HG03095 (cell line): Measurements from ENCODE around the gene GBE1.

Source experiments
- ATAC-seq: cut with Tn5 transposase; IDR thresholded peaks from one replicate; pipeline ENCODE4 v1.9.1; 2021; ENCODE audit warnings: moderate library complexity; ENCODE audit not compliant: unreplicated experiment

Gene GBE1

DNA sequence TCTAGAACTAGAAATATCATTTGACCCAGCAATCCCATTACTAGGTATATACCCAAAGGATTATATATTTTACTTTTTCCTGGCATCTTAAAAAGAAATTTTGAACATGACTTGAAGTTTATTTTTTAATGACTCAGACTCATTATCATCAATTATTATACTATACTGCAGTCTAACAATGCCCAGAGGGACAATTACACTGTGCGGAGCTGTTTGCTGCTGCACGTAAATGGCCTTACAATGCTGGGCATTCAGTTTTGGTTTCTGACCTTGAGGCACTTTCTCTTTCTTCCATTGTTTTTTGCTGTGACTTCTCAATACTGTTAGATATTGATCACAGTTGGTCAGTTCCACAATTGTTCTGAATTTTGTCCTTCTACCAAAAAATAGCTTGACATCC, 128.8 kb downstream of the GBE1 start:
- ATAC-seq: no peak

DNA sequence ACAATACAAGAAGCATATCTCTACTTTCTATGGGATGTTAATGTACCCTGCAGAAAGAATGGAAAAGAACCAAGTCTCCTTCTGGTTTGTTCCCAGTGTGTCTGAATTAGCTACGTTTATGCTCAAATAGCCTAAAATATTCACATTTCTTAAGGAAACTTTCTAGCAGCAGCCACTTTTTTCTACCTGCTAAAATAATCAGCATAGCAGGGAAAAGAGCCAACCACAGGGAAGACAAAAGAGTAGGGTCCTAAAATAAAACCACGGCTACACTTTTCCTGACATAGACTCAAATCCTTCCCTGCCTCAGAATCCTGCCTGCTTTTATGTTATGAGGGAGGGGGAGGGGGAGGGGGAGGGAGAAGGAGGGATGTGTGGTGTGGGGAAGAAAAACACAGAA, 136.7 kb downstream of the GBE1 start:
- ATAC-seq: no peak

DNA sequence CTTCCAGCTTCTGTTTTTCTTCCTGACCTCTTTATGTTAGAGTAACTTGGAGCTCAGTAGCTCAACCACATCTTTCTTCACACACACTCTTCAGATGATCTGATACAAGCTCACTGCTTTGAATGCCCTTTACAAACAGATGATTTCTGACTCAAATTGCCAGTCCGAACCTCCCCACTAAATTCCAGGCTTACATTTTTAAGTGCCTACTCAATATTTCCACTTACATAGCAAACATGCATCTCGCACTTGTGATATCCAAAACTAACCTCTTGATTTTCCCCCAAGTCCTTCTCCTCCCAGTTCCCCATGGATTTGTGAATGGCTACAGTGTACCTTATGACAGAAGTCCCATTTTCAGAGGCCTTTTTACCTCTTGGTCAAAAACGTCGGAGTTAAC, 139.1 kb downstream of the GBE1 start:
- no peak for ATAC-seq

DNA sequence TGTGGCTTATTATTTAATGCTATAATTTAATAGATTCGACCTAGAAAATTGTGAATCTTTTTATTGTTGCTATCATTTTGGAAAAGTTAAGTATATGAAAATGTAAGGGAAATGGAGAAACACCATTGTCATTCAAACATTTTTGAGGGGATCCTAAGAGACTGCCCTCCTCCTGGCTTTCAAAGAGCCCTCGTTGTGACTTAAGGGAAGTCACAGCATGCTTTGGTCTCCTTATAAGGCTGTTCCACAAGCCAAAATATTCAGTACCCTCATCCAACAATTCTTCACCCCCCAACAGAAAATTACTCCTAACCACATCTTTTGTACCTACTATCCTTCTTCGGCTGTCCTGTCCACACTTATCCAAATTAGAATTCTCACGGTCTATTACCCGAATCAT, 140.2 kb downstream of the GBE1 start:
- no peak for ATAC-seq

DNA sequence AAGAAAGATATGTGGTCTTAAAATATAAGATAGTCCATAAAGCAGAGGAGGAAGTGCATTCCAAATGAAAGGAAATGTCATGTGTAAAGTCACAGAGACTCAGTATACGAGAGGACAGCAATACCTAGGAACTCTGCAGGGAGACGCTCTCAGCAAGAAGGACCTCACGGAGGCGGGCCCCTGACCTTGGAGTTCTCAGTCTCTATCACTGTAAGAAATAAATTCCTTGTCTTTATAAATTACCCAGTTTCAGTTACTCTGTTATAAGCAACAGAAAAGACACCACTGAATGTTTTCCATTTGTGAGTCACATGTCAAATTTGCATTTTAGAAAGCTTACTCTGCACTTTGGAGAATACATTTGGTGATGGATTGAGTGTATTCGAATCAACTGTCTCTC, 140.6 kb downstream of the GBE1 start:
- ATAC-seq: no peak

DNA sequence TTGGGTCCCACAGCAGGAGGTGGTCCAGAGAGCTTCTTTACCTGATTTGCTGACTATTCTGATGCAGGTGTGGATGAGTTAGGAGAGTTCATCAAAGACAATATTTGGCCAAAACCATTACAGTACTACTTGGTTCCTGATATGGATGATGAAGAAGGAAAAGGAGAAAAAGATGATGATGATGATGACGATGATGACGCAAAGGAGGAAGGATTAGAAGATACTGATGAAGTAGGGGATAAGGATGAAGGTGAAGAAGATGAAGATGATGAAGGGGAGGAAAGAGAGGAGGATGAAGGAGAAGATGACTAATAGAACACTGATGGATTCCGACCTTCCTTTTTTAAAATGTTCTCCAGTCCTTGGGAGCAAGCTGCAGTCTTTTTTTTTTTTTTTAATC, 148.7 kb downstream of the GBE1 start:
- no peak for ATAC-seq

DNA sequence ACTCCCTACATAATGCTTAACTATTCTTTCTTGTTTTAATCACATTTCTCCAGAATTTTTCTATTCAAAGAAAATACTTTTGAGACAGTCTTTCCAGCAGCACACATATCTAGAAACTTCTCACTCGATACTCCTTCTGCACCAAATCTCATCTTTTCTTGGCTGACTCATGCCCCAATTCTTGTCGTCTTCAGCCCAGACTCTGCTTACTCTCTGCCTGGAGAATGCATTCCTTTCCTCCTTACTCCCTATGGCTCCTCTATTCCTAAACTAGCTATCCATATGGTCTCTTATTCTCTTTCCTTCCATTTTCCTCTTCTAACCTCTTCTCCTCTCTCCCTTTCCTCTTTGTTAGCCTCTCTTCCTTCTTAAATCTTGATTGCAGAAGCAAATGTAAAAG, 158.7 kb downstream of the GBE1 start:
- no peak for ATAC-seq

DNA sequence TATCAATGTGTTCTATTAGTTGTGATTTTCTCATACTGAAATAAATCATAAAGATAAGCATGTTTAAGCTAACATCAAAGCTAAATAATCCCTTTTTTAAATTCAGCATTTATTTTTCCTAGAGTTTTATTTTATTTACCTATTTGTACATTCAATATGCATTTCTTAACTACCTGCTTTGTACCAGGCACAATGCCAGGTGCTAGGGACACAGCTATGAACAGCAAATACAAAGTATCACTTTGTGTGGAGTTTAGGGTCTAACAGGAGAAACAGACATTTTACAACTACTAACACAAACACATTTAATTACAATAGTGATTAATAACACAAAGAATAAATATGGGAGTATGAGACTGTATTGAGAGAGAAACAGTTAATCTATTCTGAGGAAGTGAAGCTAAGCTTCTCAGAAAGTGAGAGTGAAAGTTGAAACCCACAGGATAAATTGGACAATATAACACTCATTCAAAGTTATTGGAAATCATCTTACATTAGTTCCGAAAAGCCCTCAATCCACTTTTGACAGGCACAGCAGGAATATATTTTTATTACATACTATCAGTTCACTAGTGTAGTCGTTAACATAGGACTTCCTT, 159.6 kb downstream of the GBE1 start:
- no peak for ATAC-seq

DNA sequence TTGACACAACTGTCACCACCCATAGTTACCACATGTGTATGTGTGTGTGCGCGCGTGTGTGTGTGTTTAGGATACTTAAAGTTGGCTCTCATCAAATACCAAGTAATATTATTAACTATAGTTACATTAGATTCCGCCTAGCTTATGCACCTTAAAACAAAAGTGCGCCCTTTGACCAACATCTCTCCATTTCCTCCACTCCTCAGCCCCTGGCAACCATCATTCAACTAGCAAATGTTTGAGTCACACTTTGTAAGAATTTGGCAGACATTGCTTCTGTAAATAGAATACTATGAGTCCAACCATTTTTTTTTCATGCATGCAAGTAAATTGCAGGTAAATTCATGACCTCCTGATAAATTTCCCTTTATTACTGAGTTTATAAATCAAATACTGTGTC, 169.3 kb downstream of the GBE1 start:
- ATAC-seq: no peak

DNA sequence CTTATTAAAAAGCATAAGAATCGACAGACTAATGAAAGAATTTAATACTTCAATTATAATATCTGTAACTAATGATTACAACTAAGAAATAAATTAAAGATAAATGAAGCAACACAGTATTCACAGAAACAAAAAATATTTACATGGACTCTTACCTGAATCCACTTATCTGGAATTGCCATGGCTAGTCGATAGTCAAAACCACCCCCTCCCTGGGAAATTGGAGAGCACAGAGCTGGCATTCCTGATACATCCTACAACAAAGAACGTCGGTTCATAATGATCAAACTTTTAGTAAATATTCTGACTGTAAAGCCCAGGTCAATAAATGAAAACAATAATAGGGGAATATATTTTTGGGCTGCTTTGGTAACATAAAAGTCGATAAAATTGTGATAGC, 175.5 kb downstream of the GBE1 start:
- ATAC-seq: no peak

DNA sequence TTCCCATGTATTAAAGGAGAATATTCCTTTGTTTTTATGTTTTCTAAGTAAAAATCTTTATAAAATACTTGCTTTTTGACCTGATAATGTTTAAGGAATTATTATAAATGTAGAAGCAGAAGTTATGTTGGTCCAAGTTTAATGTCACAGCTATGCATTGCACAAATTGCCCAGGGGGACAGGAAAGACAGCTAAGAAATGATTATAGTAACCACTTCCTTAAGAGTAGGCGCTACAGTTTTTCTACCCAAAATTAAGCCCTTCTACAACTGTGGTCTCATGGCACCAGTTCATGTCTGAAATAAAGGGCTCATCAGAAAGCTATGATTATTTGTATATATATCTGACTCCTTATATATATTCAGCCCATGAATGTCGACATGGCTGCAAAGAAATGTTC, 176.4 kb downstream of the GBE1 start:
- no peak for ATAC-seq

DNA sequence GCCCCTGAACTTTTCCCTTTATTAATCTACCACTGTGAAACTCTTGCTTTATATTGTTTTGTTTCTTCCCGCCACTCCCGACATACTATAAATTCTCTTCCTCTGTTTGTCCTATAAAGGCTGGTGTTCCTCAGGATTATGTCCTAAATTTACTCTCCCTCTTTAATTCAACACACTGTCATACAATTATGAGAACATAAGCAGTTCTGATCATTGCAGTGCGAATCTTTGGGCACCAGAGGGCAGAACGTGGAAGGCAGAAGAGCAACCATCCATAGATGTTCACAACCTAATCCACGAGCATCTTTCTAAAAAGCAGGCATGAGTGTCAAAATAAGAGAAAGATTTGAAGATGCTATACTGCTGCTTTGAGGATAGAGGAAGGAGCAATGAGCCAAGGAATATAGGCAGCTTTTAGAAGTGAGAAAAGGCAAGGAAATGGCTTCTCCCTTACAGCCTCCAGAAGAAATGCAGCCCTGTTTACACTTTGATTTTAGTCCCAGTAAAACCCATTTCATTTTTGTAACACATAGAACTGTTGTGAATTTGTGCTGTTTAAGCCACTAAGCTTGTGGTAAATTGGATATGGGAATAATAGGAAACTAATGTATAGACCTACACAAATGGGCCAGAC, 179.4 kb downstream of the GBE1 start:
- ATAC-seq: no peak

DNA sequence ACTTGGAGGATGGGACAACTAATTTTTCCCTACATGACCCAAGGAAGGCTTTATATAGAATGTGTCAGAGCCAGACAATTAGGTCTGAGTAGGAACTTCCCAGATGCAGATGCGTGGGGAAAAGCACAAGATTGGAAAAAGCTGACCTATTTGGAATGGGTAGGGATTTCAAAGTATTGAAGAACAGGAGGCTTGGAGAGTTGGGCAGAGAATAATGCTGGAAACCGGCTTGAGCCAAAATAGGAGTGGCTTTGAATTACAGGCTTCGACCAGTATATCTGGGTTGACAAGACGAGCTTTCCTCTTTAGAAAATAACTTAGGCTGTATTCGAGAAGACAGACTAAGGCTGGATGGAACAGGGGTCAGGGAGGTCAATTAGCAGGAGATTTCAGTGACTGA, 181.1 kb downstream of the GBE1 start:
- ATAC-seq: no peak

DNA sequence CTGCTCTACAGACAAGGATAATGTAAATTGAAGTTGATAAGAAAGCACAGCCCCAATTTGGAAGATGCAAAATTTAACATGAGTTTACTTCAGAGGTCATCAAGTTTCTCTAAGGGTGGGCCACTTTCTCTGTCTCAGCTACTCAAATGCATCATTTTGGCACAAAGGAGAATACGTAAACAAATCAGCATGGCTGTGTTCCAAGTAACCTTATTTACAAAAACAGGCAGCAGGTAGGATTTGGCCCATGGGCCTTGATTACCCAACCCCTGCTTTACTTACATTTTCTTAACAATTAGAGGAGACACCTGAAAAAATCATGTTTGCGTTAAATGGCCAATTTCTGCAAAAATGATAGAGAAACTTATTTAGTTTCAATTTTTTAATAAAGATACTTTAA, 181.7 kb downstream of the GBE1 start:
- ATAC-seq: no peak

DNA sequence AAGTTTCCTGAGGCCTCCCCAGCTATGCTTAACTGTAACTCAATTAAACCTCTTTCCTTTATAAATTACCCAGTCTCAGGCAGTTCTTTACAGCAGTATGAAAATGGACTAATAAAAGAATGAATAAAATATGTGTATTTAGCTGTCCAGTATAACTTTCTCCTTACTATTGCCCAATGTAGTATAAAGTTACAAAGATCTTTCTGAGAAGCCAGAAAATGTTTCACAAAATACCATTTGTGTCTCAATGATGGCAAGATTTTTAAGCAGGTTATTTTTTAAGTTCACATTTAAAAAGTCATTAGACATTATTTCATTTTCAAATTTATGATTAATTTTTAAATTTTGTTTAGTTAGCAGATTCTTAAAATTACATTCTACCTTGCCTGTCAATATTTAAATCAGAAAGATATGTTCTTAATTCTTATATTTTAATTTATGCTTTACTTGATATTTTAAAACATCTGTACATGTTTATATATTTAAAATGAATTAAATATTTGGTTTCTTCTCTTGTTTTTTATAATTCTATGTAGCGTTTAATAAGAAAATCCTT, 189.2 kb downstream of the GBE1 start:
- ATAC-seq: no peak

DNA sequence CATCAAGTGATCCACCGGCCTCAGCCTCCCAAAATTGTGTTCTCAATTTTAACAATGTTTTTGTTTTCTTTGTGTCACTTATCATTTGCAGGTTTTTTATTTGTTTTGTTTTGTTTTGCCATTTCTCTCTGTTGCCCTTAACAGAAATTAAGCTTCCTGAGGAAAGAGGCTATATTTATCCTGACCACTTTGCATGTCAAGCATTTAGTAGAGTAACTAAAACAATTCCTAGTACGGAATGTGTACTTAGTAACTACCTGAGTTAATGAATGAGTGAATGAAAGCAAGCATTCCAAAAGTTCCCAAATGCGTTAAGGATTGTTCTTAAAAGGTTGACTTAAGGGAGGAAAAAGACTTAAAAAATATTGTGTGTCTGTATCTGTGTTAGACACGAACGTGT, 193.1 kb downstream of the GBE1 start:
- no peak for ATAC-seq

DNA sequence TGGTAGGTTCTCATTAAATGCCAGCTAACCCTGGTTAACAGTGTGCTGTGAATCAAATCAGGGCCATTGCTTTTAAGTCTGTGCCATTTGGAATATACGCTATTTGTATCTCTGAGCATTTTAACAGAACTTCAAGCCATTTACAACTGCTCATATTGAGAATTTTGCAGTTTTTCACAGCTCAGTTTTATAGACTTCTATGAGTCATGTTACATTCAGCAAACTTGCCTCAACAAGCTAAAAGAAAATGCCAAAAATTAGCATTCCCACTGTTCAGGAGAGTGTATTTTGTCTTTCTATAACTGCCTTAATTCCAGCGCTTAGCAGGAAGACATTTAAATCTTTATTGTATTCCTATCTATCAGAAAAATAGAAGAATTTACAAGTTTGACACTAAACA, 196.4 kb downstream of the GBE1 start:
- no peak for ATAC-seq

DNA sequence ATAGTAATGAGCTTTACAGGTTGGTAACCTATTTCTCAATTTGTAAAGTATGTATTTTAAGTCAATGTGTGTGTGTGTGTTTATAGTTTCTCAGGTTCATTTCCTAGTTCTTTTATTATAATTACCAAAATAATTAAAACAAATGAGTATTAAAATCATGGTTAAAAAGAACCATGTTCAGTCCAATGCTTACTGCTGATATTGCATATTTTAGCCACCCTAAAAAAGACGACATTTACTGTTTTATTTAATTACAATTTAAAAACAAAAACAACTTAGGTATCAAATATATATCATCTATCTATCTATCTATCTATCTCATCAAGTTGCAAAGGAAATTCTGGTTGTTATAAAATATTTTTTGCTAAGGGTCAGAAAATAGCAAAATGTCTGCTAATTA, 203.3 kb downstream of the GBE1 start:
- ATAC-seq: no peak

DNA sequence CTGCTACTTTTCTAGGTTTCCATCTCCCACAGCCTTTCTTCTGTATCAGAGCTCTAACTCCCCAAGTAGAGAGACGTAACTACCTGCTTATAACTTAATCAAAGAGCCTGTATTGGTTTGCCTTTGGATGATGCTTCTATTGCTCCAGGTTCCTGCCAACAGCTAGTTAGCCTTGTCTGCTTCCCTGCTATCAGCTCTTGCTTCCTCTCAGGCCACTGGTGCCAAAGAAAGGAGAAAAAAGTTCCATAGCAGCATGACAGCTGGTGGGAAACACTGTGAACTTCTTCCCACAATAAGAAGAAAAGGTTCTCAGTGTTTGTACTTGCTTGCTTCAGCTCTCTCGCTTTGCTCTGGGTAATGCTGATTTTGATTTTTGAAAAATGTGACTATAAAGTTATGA, 206.6 kb downstream of the GBE1 start:
- no peak for ATAC-seq

DNA sequence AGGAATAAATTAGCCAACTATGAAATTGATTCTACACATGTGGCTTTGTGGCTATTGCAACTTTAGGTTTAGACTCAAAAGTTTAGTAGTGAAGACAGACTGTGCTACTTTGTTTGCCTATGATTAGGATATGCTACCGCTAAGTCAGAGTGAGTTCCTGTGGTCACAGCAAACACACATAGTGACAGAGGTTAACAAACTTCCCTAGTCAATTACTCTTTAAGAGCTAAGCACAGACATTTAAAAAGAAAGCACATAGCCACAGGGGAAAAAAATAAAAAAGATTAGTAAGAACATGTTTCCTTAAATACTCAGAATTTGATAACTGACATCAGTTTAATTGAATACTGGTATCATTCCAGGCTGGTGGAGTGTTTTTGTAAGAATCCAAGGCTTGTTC, 207.1 kb downstream of the GBE1 start:
- ATAC-seq: peak; percentile 63

DNA sequence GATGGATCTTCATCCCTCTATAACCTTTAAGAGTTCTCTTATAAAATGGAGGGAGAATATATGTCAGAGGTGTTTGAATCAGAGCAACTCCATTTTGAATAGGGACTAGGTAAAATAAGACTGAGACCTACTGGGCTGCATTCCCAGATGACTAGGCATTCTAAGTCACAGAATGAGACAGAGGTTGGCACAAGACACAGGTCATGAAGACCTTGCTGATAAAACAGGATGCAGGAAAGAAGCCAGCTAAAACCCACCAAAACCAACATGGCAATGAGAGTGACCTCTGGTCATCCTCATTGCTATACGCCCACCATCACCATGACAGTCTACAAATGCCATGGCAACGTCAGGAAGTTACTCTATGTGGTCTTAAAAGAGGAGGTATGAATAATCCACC, 211.0 kb downstream of the GBE1 start:
- ATAC-seq: no peak

DNA sequence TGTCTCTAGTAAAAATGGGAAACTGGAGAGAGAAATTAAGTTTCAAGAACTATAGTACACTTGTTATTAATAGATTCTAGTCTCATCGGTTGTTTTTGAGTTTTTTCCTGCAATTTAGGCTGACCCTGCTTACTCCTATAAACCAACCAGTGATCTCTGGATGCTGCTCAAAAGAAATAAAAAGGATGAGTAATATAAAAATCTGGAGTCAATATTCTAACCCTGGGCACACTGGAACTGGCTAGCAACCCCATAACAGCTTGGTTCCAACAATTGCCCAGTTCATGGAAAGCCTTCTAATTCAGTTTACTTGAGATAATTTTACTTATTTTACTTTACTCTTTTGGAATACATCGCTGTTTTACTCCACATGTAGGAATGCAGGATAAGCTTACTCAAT, 211.6 kb downstream of the GBE1 start:
- ATAC-seq: no peak

DNA sequence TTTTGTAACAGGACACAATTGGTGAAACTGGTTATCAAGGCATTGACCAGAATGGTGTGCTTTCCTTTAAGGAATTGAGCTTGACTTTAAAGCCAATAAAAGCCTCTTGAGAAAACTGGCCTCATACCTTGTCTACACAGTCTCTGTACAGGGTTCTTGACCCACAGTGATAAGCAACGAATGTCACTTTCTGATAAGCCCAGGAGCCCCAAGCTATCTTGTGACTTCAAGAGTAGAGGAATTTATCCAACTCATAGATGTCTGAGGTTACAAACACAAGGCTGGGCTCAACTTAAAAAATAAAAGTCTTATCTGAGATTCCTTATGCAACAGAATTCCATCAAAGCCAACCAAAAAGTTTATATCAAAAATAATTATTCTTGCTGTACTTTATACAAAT, 212.1 kb downstream of the GBE1 start:
- ATAC-seq: no peak
